Raji (cell line): ENCODE data around the gene FBXL13.

ENCODE experiments used
- POLR2A ChIP-seq: IDR thresholded peaks from 2 replicates; pipeline ENCODE4 v1.6.1; 2011; ENCODE audit warnings: low read depth, low read length, control low read depth; ENCODE audit not compliant: insufficient read depth

The FBXL13 gene

GRCh38 chr7:102925976-102926782 lies 148.4 kb downstream of the FBXL13 start:
- TF ChIP-seq POLR2A: no peak

DNA sequence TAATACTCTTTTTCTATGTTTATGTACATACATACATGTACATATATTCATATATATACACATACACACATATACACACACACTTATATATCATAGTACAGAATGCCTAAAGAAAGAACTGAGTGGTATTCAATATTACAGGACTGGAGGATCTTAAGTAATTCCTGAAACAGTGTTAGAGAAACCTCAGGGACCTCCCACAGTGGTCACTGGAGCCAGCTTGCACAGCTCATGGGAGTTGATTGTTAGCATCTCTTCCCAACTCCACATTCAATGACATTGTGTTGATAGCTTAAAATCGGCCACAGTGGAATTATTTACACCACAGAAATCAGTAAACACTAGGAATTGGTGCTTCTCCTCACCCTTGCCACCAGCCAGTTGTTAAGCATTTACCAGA lies 155.8 kb downstream of the FBXL13 start:
- TF ChIP-seq POLR2A: no peak

DNA sequence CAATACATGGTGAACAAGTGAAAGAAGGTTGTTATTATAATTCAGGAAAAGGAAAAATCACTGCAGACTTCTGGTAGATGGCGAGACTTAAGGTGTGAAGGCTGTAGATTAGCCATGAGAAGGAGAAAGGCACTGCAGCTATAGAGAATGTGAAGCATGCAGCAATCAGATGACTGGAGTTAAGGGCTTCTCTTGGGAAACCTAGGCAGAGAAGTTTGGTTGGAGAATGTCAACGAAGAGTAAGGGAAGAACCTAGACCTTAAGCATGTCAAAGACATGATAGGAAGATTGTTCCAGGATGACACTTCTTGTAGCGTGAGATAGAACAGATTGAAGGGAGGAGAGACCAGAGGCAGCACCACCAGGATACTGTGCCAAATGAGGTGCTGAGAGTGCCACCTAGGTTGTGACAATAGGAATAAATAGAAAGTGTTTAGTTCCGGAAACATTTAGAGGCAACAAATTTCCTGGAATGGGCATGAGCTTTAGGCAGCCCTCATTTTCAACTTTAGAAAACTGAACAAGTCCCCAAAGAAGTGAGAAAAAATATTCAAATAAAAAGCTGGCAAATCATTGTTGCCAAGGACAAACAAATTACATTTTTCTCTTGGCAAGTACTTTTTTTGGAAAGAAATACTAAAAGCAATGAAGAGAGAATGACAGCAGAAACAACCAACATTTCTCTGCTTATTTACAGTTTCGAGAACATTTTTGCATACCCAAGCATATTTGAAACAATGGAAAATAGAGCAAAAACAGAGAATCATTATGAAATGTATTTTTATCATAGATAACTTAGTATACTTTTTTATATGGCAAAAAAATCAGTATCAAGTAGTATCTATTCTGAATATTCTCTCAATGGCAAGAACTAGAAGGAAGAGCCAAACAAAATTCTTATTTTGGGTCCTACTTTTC lies 156.9 kb downstream of the FBXL13 start:
- TF ChIP-seq POLR2A: no peak

- no peak for TF ChIP-seq POLR2A
Measured at GRCh38 chr7:102916881-102917280, 157.7 kb downstream of the FBXL13 start.

DNA sequence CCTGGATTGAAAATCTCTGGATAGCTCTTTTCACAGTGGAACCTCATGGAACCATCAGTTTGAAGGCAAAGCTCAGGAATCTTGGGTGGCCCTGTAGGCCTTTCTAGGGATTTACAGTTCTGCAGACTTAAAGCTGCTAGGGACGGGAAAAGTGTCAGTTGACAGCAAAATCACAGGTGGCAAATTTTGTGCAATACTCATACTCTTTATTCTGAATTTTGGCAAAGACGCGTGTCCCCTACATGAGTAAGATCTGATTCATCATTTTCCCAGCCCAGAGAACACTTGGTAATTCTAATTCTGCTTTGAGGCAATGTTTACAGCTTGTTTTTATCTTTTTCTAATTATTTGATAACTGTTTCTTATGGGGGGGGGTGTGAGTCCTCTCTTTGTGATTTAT lies 158.2 kb downstream of the FBXL13 start:
- no peak for TF ChIP-seq POLR2A

DNA sequence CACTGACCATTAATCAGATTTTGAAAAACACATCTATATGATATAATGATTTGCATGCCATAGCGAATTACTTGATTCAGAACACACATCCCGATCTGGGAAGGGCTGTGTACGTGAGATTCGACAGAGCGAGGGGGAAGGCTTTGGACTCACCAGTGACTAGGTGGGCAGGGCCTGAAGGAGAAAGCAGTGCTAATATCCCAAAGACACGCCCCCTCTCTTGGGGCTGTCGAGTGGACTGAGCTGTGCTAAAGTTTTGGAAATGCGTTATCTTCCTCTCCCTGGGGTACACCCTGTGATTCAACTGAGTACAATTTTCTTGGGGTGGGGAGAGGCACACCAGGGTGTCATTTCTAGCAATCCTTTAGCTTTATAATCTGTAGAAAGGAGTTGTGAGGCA lies 160.0 kb downstream of the FBXL13 start:
- no peak for TF ChIP-seq POLR2A

GRCh38 chr7:102913826-102914225 lies 160.8 kb downstream of the FBXL13 start:
- no peak for TF ChIP-seq POLR2A

GRCh38 chr7:102912742-102913141 lies 161.9 kb downstream of the FBXL13 start, which contains the start of gene LRRC17:
LRRC17 (plus strand) TSS chr7:102913000; CDS start chr7:102933914, 20,914 bp downstream.
- TF ChIP-seq POLR2A: no peak

DNA sequence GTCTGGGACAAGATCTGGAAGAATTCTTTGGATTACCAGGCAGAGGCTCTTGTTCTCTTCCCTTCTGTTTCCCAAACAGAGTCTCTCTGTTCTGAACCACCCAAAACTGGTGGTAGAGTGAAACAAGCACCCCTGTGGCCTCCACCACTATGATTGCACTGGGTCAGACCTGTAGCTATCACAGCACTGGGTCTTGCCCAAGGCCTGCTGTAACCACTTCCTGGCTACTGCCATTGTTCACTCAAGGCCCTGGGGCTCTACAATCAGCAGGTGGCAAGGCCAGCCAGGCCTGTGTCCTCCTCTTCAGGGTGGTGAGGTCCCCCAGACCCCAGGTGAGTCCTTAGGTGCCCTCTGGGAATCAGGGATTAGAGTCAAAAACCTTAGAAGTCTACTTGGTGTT lies 165.9 kb downstream of the FBXL13 start:
- no peak for TF ChIP-seq POLR2A

GRCh38 chr7:102898532-102898859 lies 176.1 kb downstream of the FBXL13 start:
- no peak for TF ChIP-seq POLR2A

GRCh38 chr7:102897856-102898531 lies 176.6 kb downstream of the FBXL13 start:
- TF ChIP-seq POLR2A: no peak

GRCh38 chr7:102897211-102897631 lies 177.4 kb downstream of the FBXL13 start:
- no peak for TF ChIP-seq POLR2A

DNA sequence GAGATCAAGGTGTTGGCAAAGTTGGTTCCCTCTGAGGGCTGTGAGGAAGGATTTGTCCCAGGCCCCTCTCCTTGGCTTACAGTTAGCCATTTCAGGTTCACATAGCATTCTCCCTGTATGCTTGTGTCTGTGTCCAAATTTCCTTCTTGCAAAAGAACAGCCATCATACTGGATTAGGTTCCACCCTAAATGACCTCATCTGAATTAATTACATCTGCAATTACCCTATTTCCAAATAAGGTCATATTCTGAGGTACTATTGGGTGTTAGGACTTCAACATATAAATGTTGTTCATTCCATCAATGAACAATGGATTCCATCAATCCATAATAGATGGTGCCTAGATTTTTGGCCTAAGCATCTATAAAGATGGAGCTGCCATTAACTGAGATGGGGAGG lies 178.0 kb downstream of the FBXL13 start:
- TF ChIP-seq POLR2A: no peak

DNA sequence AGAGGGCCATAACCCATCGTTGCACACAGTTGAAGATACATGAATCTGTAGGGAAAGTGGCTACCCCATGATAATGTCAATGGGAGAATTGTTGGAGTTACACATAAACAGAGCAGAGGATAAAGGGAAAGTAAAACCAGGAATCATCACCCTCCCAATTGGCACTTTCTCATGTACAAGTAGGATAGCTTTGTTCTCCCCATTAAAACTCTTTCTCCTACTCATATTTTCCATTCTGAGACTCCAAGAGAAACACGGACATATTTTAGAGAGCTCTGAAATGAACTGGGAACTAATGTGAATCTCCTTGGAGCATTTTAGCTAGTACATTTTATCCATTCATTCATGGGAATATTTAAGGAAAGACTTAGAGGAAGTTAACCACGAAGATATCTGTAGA lies 179.0 kb downstream of the FBXL13 start:
- TF ChIP-seq POLR2A: no peak

DNA sequence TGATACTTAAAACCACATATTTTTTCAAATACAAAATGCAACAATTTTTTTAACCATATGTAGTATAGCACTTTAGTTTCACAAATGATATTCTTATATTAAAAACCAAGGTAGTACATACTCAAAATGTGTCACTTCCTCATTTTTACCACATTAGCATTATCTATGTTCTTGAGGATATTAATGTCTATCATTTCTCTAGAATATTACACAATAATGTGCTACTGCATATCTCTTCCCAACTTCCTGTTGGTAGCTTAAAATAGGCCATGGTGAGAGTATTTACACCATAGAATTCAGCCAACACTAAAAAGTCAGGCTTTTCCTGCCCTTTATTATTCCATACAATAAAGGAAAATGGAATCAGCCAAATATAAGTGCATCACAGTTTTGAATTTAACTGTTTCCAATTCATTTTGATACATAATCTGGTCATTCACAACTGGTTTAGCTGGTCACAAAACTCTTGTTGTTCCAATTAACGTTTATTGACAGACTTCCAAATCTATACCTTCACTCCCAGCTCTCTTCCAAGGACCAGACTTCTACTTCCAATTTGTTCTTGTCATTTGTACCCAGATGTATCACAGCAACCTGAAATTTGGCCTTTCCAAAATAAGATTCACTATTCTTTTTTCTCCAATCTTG lies 181.8 kb downstream of the FBXL13 start:
- TF ChIP-seq POLR2A: no peak

GRCh38 chr7:102891693-102892261 lies 182.8 kb downstream of the FBXL13 start:
- no peak for TF ChIP-seq POLR2A
